GM18907 (cell line): ENCODE results near the gene TBL2.
A peak's percentile ranks its signal among the peaks of the same experiment; 100 is the strongest.
"Not testable (repeated sequence)": the region's sequence is repeated elsewhere in the genome, so short reads cannot be mapped to it uniquely, and the experiment has no call there.

Source experiments
- ATAC-seq: cut with Tn5 transposase; IDR thresholded peaks from one replicate; pipeline ENCODE4 v1.9.1; 2021; ENCODE audit warnings: mild to moderate bottlenecking, moderate library complexity; ENCODE audit not compliant: unreplicated experiment

Gene TBL2

GRCh38 chr7:73537051-73537450, 41.3 kb downstream of the TBL2 start:
- ATAC-seq, result no peak

- ATAC-seq, result no peak
Measured at GRCh38 chr7:73536479-73536878, 41.9 kb downstream of the TBL2 start.

DNA sequence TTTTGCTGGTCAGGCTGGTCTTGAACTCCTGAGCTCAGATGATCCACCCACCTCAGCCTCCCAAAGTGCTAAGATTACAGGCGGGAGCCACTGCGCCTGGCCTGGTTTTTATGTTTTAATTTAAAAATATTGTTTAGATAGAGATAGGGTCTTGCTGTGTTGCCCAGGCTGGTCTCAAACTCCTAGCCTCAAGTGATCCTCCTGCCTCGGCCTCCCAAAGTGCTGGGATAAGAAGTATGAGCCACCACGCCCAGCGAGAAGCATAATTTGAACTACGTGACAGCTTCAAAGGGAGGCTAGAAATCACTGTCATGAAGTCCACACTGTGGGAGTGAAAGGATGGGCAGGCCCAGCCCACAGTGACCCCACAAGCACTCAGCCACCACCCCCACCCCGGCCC, 42.5 kb downstream of the TBL2 start:
- not testable (repeated sequence) for ATAC-seq

DNA sequence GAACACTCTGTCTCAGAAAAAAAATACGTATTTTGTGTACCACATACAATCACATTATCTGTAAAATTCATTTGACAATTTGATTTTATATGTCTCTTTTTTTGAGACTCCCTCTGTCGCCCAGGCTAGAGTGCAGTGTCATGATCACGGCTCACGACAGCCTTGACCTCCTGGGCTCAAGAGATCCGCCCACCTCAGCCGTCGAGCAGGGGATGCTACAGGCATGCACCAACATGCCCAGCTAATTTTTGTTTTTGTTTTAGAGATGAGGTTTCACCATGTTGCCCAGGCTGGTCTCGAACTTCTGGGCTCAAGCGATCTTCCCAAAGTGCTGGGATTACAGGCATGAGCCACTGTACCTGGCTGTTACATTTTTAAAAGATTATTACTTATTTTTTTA, 44.6 kb downstream of the TBL2 start:
- no peak for ATAC-seq

- ATAC-seq, result no peak
Measured at GRCh38 chr7:73532224-73532623, 46.2 kb downstream of the TBL2 start.

- no peak for ATAC-seq
Measured at GRCh38 chr7:73530800-73531199, 47.6 kb downstream of the TBL2 start.

GRCh38 chr7:73526896-73527821, 51.2 kb downstream of the TBL2 start:
- ATAC-seq, result no peak

DNA sequence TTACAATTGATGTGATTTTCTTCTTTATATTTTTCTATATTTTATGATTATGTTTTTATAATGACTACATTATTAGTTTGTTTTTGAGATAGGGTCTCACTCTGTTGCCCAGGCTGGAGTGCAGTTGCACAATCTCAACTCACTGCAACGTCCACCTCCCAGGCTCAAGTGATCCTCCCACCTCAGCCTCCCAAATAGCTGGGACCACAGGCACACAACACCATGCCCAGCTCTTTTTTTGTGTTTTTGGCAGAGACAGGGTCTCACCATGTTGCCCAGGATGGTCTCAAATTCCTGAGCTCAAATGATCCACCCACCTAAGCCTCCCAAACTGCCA, 52.3 kb downstream of the TBL2 start:
- ATAC-seq, result not testable (repeated sequence)

GRCh38 chr7:73522105-73522872, 56.1 kb downstream of the TBL2 start, which contains the start of gene BAZ1B:
Gene BAZ1B (minus strand): TSS chr7:73522293. CDS start chr7:73521933, 360 bp downstream.
- ATAC-seq, result peak; percentile 89

DNA sequence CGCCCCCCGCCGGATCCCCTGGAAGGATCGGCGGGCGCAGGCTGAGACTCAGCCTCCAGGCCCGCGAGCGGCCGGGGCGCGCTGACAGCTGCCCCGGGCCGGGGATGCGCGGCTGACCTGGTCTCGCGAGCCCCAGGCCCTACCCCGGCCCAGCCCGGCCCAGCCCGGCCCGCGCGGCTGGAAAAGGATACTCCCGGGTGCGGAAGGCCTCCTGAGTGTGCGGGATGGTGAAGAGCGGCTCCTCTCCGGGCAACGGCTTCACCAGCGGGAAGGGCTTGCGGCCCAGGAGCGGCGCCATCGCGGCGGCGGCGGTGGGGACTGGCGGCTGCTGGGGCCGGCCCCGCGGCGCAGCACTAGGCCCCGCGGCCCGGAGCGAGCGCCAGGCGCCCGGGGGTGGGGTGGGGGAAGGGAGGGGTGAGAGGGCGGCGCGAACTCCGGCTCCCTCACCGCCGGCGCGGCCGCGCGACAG, 56.7 kb downstream of the TBL2 start:
- peak; percentile 45 for ATAC-seq

DNA sequence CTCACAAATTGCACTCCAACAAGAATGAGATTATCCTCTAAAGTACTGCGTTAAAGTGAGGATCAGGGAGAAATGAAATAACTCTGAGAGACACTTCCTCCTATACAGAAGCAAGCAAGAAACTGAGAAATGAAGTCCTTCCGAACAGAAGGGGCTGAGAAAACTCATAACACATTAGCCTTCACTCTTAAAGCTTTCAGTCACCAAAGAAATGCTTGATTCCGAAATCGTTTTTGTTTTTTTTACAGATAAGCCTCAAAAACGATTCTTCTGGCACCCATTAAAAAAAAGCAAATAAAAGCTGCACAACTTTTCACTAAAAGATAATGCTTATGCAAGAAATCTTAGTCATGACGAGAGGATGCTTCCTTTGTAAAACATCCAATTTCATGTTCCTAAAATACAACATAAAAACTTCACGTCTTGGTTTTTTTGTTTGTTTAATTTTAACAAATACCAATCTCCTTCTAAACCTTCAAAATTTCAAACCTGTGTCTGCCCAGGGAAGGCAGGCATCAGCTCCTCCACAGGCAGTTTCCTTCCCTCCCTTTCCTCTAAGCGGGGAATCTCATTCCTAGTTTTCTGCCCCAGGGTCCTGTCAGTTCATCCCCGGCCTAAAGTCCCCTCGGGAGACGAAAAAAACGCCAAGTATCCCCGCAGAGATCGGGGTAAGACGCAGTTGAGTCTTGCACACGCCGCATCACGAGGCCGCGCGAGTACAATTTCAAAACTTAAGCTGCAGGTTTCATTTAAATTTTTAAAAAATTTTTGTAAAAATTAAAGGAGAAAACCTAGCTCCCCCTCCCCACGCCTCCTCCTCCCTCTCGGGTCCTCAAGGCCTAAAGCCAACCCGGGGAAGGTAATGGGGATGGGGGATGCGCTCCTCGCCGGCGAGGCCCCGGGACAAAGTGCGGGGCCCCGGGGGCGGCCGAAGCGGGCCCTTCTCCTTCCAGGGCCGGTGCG, 57.4 kb downstream of the TBL2 start:
- ATAC-seq, result no peak

- no peak for ATAC-seq
Measured at GRCh38 chr7:73519867-73520672, 58.3 kb downstream of the TBL2 start.

DNA sequence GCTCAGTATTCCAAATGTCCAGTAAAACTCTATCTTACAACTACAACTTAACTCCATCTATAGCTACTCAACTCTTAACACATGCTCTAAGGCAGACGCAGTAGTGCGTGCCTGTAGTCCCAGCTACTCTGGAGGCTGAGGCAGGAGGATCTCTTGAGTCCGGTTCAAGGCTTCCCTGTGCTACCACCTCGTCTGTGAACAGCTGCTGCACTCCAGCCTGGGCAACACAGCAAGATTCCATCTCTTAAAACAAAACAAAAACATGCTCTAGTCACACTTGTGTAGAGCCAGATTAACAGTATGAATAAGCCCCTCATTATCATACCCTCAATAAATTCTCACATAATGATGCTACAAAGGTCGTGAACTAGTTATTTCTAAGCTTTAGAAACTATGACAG, 59.9 kb downstream of the TBL2 start:
- ATAC-seq, result no peak
